ENCODE measurements around the gene SLC1A4. TPM values are rescaled to one million over a fixed set of nuclear protein-coding genes. Genes with fewer than 3 reads are reported as not detected.

SLC1A4 gene
- total and polyA plus RNA-seq, 4 donors = 3.4 to 23.4 (median 9.6) TPM

- H3K9ac ChIP-seq (ENCODE audit: low read depth in 1 of 2, low read length in 2 of 2) = no peak overlapping the region
- no peaks in the 10 kb centered on the region for H3K36me3 ChIP-seq (ENCODE audit: control insufficient read depth in 4 of 4, insufficient read depth in 3 of 4, low read depth in 1 of 4, low read length in 3 of 4)
- H3K27me3 ChIP-seq (ENCODE audit: control insufficient read depth in 4 of 4, insufficient read depth in 4 of 4, low read length in 3 of 4) = no peaks in the 10 kb centered on the region
- no peaks in the 10 kb centered on the region for H3K9me3 ChIP-seq (ENCODE audit: control insufficient read depth in 4 of 4, low read length in 3 of 4)
- no peak overlapping the region for H3K4me3 ChIP-seq (ENCODE audit: low read depth in 1 of 3, low read length in 3 of 3)
- H3K4me1 ChIP-seq (ENCODE audit: control insufficient read depth in 4 of 4, insufficient read depth in 4 of 4, low read length in 3 of 4) = peaks cover 2 to 39% (median 19%) of the 10 kb centered on the region in 4 donors
- H3K27ac ChIP-seq (ENCODE audit: low read depth in 1 of 2, low read length in 2 of 2) = peak overlapping the region; percentile 69 to 72
- no peak for TF ChIP-seq FOXA1 (IDR thresholded peaks at IDR 0.05)
- TF ChIP-seq EGR1 (IDR thresholded peaks at IDR 0.05; ENCODE audit: low read depth in 2 of 2) = no peak
- no peak for TF ChIP-seq ZBTB33 (IDR thresholded peaks at IDR 0.05)
- TF ChIP-seq REST (IDR thresholded peaks at IDR 0.05) = no peak
- no peak for TF ChIP-seq ATF3 (IDR thresholded peaks at IDR 0.05)
- peak; percentile 80 for TF ChIP-seq SP1 (IDR thresholded peaks at IDR 0.05)
- peak; percentile 14 for TF ChIP-seq NR2F2 (IDR thresholded peaks at IDR 0.05)
- TF ChIP-seq RAD21 (IDR thresholded peaks at IDR 0.05) = no peak
- peak; percentile 57 to 64 for TF ChIP-seq RXRA (IDR thresholded peaks at IDR 0.05)
- TF ChIP-seq MAX (IDR thresholded peaks at IDR 0.05) = peak; percentile 33
- TF ChIP-seq CTCF (IDR thresholded peaks at IDR 0.05; ENCODE audit: low read depth, low read length, missing input control) = no peak
- TF ChIP-seq GABPA (IDR thresholded peaks at IDR 0.05 in 1 of 2, conservative IDR thresholded peaks at IDR 0.05 in 1 of 2) = no peak
- TF ChIP-seq JUND (IDR thresholded peaks at IDR 0.05) = peak in 1 of 2 donors; percentile 47
- peak; percentile 26 for TF ChIP-seq HNF4G (IDR thresholded peaks at IDR 0.05)
- no peak for TF ChIP-seq TAF1 (conservative IDR thresholded peaks at IDR 0.05)
- TF ChIP-seq HNF4A (conservative IDR thresholded peaks at IDR 0.05) = peak; percentile 70 to 85
- peak; percentile 60 for TF ChIP-seq YY1 (IDR thresholded peaks at IDR 0.05)
- peak; percentile 40 for TF ChIP-seq FOXA2 (IDR thresholded peaks at IDR 0.05)
- WGBS = 23% methylated on average over 2 of the region's 2 CpGs
- DNase-seq (ENCODE audit: low spot score) = no peak
Observed at GRCh38 chr2:64982311-64982857, 6.8 kb upstream of the SLC1A4 start.

All from liver (tissue), 9 donors.